ENCODE data around the gene SLC4A5. TPM values are rescaled to one million over a fixed set of nuclear protein-coding genes. Genes with fewer than 3 reads are reported as not detected.

SLC4A5 gene
- total RNA-seq, 1 donor from 2014 or later, result under 0.01 TPM

GRCh38 chr2:74179063-74179865, 164.0 kb downstream of the SLC4A5 start:
- TF ChIP-seq CTCF (conservative IDR thresholded peaks at IDR 0.05; ENCODE audit: low read depth, low read length), result peak; percentile 15
- peak overlapping the region; percentile 99 for H3K4me3 ChIP-seq (ENCODE audit: low read depth, low read length)
- DNase-seq (ENCODE audit: low read depth), result no peak

- peak within 1 kb of the TSS; percentile 99 for H3K4me3 ChIP-seq (ENCODE audit: low read depth, low read length)
- no peak for TF ChIP-seq CTCF (conservative IDR thresholded peaks at IDR 0.05; ENCODE audit: low read depth, low read length)
- peak; percentile 80 for DNase-seq (ENCODE audit: low read depth)
Observed at GRCh38 chr2:74178211-74179062, 164.8 kb downstream of the SLC4A5 start, which contains the start of gene MOB1A. MOB1A (minus strand) TSS chr2:74178879; CDS start chr2:74178674, 205 bp downstream.

DNA sequence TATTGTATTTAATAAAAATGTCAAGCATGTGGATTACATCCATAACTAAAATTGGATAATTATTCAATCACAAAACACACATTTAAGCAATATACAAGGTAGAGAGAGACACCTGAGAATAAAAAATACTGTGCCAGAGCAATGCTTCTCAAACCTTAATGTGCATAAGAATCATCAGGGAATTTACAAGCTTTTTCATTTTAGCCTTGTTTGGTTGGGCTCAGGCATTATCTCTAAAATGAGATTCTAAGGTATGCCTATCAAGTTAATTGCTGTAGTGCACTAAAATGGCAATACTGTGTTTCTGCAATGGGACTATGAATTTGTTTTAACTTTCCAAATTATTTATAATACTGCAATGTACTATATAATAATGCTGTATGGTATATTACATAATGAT, 165.5 kb downstream of the SLC4A5 start:
- DNase-seq (ENCODE audit: low read depth), result no peak
- no peak for TF ChIP-seq CTCF (conservative IDR thresholded peaks at IDR 0.05; ENCODE audit: low read depth, low read length)
- H3K4me3 ChIP-seq (ENCODE audit: low read depth, low read length), result peak overlapping the region; percentile 99

DNA sequence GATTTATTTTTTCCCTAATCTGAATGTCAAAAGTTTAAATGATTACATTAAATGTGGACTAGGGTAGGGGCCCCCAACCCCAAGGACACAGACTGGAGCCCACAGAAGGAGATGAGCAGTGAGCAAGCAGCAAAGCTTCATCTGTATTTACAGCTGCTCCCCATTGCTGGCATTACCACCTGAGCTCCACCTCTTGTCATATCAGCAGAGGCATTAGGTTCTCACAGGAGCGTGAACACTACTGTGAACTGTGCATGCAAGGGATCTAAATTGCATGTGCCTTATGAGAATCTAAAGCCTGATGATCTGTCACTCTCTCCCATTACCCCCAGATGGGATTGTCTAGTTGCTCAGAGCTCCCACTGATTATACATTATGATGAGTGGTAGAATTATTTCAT, 168.3 kb downstream of the SLC4A5 start:
- no peak overlapping the region for H3K4me3 ChIP-seq (ENCODE audit: low read depth, low read length)
- TF ChIP-seq CTCF (conservative IDR thresholded peaks at IDR 0.05; ENCODE audit: low read depth, low read length), result no peak
- DNase-seq (ENCODE audit: low read depth), result no peak

GRCh38 chr2:74168739-74169138, 174.5 kb downstream of the SLC4A5 start:
- H3K4me3 ChIP-seq (ENCODE audit: low read depth, low read length), result no peak overlapping the region
- DNase-seq (ENCODE audit: low read depth), result no peak
- no peak for TF ChIP-seq CTCF (conservative IDR thresholded peaks at IDR 0.05; ENCODE audit: low read depth, low read length)

Other genes starting within 250 kb of the SLC4A5 start
- gene BOLA3, start 195.5 kb downstream of the SLC4A5 start, total RNA-seq, result 90.3 and 148 TPM in 2 replicates
- 70.4 and 87.2 TPM in 2 replicates for gene MOB1A, start 164.5 kb downstream of the SLC4A5 start, total RNA-seq
- gene MTHFD2, start 144.8 kb downstream of the SLC4A5 start, total RNA-seq, result 57.0 and 126 TPM in 2 replicates
- 93.1 and 96.3 TPM in 2 replicates for gene DCTN1, start 36.9 kb upstream of the SLC4A5 start, total RNA-seq
- 2.7 and 4.1 TPM in 2 replicates for gene C2orf81, start 78.2 kb upstream of the SLC4A5 start, total RNA-seq
- gene WDR54, start 78.3 kb upstream of the SLC4A5 start, total RNA-seq, result 45.1 and 61.7 TPM in 2 replicates
- 77.3 and 85.3 TPM in 2 replicates for gene RTKN, start 98.5 kb upstream of the SLC4A5 start, total RNA-seq
- gene INO80B, start 111.7 kb upstream of the SLC4A5 start, total RNA-seq, result 5.3 and 7.0 TPM in 2 replicates
- 36.2 and 84.3 TPM in 2 replicates for gene WBP1, start 115.0 kb upstream of the SLC4A5 start, total RNA-seq
- 63.1 and 83.1 TPM in 2 replicates for gene MOGS, start 122.0 kb upstream of the SLC4A5 start, total RNA-seq
- gene MRPL53, start 129.3 kb upstream of the SLC4A5 start, total RNA-seq, result 34.2 and 61.1 TPM in 2 replicates
- gene CCDC142, start 139.6 kb upstream of the SLC4A5 start, total RNA-seq, result 3.9 and 5.8 TPM in 2 replicates
- 13.5 and 20.9 TPM in 2 replicates for gene TTC31, start 139.7 kb upstream of the SLC4A5 start, total RNA-seq
- gene LBX2, start 156.2 kb upstream of the SLC4A5 start, total RNA-seq, result 1.3 and 1.7 TPM in 2 replicates
- gene PCGF1, start 164.3 kb upstream of the SLC4A5 start, total RNA-seq, result 16.3 and 21.6 TPM in 2 replicates
- not detected in 2 replicates for gene TLX2, start 171.0 kb upstream of the SLC4A5 start, total RNA-seq
- gene DQX1, start 182.8 kb upstream of the SLC4A5 start, total RNA-seq, result not detected in 2 replicates
- 86.4 and 136 TPM in 2 replicates for gene AUP1, start 186.3 kb upstream of the SLC4A5 start, total RNA-seq
- 25.1 and 42.0 TPM in 2 replicates for gene HTRA2, start 186.5 kb upstream of the SLC4A5 start, total RNA-seq
- 5.9 and 6.6 TPM in 2 replicates for gene LOXL3, start 210.5 kb upstream of the SLC4A5 start, total RNA-seq
- gene DOK1, start 211.3 kb upstream of the SLC4A5 start, total RNA-seq, result 30.5 and 35.7 TPM in 2 replicates